HG02870 (cell line): ENCODE measurements around the gene DDX28.

Experiments used
- ATAC-seq: cut with Tn5 transposase; IDR thresholded peaks from one replicate; pipeline ENCODE4 v1.9.1; 2021; ENCODE audit warnings: mild to moderate bottlenecking, moderate library complexity; ENCODE audit not compliant: unreplicated experiment

Gene DDX28, protein sequence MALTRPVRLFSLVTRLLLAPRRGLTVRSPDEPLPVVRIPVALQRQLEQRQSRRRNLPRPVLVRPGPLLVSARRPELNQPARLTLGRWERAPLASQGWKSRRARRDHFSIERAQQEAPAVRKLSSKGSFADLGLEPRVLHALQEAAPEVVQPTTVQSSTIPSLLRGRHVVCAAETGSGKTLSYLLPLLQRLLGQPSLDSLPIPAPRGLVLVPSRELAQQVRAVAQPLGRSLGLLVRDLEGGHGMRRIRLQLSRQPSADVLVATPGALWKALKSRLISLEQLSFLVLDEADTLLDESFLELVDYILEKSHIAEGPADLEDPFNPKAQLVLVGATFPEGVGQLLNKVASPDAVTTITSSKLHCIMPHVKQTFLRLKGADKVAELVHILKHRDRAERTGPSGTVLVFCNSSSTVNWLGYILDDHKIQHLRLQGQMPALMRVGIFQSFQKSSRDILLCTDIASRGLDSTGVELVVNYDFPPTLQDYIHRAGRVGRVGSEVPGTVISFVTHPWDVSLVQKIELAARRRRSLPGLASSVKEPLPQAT

DNA sequence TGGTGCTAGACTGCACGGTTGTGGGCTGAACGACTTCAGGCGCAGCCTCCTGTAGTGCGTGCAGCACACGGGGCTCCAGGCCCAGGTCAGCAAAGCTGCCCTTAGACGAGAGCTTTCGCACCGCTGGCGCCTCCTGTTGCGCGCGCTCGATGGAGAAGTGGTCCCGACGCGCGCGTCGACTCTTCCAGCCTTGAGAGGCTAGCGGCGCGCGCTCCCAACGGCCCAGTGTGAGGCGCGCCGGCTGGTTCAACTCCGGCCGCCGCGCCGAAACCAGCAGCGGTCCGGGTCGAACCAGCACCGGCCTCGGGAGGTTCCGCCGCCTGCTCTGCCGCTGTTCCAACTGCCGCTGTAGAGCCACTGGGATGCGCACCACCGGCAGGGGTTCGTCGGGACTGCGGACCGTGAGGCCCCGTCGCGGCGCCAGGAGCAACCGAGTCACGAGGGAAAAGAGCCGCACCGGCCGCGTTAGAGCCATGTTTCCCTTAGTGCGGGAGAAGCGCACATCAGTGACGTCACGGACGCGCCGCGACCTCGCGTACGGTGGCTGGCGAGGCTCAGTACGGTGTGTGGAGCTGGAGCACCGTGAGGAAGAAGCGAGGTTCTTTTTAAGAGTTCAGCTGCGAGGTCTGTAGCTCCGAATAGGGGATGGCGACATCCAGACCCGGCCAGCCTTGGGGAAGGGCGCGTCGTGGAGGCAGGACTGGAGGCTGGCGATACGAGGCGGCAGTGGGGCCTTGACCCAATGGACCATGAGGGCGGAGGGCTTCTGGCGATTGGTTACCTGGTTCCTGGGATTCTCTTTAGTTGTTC is at the start of gene DDX28, which contains the start of gene DUS2:
Gene DDX28, minus strand, starts transcription at position 505 of the 810 bp plus-strand sequence. Its CDS starts 30 bp downstream, at position 475.
Gene DUS2, plus strand, starts transcription at position 557 of the 810 bp plus-strand sequence. CDS start 14,740 bp downstream, outside the sequence.
- peak; percentile 72 for ATAC-seq

DNA sequence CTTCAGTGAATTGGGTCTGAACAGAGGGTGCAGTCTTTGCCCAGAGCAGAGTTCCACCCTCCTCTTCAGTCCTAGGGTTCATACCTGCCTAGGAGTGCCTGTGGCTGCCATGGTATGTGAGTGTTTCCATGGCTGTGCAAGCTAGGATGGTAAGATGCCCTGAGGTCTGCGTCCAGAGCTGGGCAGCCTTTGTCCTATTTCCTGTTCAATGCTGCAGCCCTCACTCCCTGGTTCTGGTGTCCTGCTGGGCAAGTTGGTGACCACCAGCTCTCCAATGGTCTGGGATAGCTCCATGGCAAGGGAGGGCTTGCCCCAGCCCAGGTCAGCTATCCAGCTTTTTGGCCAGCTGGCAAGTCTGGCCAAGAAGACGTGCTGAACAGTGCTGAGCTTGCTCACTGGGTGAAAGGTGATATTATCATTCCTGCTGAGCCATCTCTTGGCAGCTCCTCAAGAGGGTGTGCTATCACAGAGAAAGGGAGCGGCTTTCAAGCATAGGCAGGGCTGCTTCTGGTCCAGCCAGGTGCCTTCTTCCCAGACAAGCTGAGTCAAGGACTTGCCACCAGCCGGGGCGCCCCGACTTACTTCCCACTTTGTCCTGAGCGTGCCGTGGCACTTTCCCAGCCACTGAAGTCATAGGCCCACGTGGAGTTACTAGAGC is 49.1 kb upstream of the DDX28 start:
- ATAC-seq = no peak

DNA sequence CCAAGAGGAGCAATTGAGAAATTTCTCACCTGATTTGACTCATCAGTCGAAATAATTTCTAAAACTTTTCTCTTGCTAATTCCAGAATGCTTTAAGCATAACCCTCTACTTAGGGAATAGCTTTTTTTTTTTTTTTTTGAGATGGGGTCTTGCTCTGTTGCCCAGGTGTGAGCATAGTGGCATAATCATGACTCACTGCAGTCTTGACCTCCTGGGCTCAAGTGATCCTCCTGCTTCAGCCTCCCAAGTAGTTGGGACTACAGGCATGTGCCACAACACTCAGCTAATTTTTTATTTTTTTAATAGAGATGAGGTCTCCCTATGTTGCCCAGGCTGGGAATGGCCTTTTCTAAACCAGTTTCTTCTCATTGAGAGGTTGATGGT is 48.5 kb upstream of the DDX28 start:
- no peak for ATAC-seq

DNA sequence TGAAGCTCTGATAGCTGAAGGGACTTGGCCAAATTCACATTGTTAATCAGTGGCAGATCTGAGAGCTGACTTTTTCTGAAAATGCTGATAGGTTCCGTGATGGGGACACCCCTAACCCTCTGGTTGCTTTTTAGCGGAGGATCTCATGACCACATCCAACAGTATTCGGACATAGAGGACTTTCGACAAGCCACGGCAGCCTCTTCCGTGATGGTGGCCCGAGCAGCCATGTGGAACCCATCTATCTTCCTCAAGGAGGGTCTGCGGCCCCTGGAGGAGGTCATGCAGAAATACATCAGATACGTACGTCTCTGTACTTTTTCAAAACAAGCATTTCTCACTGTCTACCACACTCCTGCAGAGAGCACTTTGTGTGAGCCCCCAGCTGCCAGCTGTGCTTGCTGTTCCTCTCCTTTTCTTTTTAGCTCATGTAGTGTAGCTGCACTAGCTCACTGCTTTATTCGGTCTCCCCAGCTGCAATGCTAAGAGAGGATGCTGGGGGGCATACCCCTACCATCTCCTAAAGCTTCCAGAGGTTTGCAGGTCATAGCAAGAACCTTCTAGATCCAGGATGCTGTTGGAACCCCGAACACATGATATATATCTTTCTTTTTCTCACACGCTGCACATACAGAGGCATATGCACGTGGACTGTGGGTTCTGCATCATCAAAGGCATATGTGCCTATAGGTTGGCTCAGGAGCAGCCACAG is 47.9 kb upstream of the DDX28 start:
- no peak for ATAC-seq

DNA sequence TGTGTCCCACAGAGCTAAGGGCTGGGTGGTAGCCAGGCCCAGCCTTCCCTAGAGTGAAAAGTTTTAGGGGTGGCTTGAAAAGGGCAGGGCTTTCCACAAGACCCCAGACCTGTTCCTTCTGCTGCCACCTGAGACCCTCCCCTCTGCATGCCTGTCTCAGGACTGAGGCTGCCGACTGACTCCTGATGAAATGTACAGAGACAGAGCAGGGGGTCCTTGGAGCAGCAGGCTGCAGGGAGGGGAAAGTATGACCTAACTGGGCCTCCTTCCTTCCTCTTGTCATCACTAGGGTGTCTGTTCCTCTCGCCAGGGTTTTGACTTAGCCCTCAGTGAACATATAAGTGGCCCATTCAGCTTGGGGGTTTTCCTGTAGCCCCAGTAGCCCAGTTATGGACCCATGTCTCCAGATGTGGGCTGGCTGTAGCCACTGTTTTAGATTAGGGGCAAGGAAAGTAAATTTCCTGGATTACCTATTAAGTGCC is 47.3 kb upstream of the DDX28 start:
- no peak for ATAC-seq

DNA sequence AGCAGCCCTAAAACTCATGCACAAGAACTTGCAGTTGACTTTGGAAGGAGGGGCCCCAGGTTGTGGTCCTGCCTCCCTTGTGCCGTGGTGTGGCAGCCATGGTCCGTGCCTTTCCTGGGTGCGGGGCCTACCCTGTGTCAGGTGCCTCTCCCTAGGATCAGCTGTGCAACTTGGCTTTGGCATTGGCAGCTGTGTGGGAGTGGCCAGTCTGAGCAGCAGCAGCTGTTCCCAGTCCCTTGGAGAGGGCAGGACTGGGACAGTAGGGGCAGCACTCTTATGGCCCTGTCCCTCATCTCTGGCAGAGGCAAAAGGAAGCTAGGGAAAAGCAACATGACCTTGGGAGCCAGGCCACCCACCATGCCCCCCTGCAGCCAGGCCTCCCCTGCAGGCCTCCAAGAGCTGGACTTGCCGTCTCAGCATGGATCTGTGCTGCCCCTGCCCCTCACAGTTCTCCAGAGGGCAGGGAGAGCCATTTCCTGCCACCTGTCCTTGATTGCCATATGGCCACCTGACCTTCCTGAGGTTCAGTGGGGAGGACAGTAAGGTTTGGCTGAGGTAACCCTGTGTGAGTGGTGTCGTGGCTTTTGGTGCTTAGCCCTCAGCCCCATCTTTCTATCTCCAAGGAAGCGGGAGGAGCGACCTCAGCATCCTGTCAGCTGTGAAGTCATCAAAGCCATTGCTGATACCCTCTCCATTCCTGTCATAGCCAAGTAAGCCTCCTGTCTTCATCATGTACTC is 46.6 kb upstream of the DDX28 start:
- no peak for ATAC-seq

DNA sequence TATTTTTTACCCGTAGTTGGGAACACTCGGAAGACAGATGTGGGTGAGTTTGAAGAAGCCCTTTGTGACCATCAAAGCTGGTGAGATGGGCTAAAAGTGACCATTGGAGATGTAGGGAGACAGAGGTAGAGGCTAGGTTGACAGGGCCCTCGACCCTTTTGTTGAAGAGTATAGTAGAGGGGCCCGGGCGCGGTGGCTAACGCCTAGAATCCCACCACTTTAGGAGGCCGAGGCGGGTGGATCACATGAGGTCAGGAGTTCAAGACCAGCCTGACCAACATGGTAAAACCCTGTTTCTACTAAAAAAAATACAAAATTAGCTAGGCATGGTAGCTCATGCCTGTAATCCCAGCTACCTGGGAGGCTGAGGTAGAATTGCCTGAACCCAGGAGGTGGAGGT is 45.9 kb upstream of the DDX28 start:
- ATAC-seq = no peak

DNA sequence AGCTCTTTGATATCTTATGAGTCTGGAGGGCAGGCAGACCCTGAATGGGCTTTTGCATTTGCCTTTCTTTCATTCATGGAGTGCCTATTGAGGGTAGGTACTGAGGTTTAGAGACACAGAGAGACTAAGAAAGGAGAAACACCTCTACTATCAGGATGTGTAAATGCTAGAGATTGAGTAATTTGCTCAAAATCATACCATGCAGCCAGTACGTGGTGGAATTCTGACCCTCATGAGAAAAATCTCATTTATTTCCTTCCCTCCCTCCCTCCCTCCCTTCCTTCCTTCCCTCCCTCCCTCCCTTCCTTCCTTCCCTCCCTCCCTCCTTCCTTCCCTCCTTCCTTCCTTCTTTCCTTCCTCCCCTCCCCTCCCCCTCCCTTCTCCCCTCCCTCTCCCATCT is 43.7 kb upstream of the DDX28 start:
- ATAC-seq = no peak

DNA sequence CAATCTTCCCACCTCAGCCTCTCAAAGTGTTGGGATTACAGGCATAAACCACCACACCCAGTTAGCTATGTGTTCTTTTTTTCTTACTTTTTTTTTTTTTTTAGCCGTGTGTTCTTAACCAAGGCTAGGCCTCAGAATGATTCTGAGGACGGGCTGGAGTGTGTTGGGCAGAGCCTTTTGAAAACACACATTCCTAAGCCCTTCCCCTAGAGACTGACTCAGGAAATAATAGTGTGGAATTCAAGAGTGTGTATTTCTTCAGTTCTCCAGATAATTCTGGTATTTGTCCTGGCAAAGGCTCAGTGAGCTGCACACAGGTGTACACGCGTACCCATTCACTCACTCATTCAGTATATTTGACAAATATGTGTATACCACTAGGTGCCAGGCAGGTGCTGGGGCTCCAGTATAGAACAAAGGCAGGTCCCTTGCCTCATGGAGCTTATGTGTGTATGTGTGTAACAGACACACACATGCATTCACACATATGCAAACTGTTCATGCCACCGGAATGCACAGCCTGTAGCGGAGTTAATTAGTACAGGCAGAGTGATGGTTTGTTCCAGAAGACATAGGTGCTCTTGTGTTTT is 42.8 kb upstream of the DDX28 start:
- no peak for ATAC-seq

DNA sequence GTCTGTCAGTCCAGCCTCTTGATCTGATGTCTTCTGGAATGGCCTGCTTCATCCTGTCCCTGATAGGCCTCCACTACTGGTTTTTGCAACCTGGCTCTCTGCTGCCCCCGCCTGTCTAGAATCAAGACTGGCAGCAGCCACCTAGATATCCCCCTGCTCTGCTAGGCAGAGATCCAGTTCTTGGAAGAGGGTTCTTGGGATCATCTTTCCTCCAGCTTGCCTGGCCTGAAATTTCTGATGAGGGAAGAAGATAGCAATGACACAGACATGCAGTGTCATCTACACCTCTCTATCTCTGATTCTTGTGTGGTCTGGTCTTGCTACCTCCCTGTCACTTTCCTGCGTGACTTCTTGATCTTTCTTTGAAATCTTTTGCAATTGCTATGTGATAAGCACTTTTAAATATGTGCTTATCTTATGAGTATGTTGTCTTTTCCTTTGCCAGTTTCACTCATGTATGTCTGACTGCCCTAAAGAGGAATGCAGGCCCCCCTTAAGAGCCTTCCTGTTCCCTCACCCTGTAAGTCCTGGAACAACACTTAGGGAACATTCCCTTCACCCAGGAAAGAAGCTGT is 41.8 kb upstream of the DDX28 start:
- ATAC-seq = no peak

DNA sequence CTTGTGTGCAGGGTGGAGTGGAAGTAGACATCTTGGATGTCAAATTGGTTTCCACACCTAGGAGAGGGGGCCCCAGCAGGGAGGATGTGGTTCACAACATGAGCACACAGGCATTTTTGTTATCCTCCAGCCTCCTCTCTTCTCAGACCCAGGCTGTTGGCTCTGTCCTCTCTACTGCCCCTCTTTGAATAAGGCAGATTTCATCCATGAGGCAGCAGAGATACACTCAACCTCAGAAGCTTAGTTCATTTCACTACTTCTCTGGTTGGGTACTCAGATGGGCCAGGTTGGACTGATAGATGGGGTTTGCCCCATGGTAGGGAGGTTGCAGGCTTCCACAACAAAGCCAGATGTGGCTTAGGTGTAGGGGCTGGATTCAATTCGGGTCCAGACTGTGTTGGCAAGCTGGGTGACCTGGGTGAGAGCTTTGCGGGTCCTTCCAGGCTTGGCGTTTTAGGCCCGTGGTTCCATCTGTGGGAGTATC is 39.9 kb upstream of the DDX28 start:
- ATAC-seq = no peak

DNA sequence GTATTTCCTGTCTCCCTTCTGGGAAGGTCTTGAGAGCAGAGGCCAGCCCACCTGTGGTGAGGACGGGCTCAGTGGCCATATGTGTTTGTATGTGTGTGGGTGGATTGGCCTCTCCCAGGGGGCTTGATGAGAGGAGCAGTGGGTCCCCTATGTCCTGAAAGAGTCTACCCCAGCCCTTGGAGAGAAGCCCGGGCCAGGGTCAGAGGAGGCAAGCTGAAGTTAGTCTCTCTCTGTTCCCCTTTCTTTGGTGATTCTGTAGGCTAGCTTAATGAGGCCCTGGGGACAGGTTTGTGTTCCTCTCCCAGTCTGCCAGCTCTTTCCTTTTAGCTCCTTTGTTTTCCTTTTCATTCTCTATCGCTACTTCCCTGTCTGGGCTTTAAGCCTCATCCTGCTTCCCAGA is 38.4 kb upstream of the DDX28 start:
- no peak for ATAC-seq

DNA sequence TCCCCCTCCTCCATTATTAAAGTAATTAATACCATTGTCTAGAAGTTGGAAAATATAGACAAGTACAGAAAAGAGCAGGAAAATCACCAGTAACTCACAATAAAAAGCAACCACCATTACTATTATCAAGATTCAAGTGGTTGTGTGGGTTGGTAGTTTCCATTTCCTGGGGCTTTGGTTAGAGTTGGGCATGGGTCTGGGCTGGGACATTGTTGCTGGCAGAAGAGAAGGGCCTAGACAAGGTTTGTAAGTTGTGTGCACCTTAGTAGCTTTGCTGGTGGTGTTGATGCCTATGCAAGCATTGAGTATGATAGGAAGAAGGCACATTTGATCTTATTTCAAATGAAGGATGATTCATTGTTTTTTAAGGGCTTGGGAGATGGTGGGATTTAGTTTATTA is 36.8 kb upstream of the DDX28 start:
- no peak for ATAC-seq

DNA sequence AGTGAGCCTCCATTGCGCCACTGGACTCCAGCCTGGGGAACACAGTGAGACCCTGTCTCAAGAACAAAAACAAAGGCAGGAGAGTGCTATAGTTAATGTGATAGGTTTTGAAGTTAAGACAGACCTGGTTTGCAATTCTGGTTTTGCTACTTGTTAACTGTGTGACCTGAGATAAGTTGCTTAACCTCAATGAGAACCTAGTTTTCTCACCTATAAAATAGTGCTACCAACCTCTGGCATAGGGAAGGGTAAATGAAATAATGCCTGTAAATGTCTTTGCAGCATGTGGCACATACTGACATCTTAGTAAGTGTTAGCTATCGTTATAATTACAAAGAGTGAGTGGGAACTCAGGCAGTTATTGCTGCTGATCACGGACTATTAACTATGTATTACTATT is 32.4 kb upstream of the DDX28 start:
- no peak for ATAC-seq

DNA sequence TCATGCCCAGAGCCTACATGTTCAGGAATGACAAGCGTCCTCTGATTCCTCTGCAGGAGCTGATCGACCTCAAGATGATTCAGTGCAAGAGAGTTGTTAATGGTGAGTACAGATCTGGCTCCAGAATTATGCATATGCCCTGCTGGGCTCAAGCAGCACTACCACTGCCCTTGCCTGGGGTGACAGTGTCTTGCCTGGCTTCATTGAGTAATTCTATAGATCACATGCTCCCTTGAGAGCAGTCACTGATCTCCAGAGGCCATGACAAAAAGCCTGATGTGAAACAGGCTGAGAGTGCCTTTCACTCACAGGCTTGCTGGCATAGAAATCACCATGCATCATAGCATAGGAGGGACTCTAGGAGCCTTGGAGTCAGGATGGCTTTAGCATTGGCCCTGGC is 26.4 kb upstream of the DDX28 start:
- no peak for ATAC-seq

DNA sequence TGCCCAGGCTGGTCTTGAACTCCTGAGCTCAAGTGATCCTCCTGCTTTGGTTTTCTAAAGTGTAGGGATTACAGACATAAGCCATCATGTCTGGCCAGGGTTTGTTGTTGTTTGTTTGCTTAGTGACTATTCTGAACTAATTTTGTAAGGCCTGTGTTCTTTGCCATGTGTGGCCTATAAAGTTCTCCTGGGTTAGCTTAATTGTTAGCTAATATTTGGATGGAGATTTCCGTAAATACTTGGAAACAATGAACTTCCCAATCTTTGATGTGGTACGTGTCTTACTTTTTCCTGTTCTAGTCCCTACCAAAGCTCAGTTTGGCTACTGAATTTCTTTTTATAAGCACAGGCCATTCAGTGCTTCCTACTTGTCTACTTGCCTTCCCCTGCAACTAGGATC is 25.0 kb upstream of the DDX28 start:
- no peak for ATAC-seq

DNA sequence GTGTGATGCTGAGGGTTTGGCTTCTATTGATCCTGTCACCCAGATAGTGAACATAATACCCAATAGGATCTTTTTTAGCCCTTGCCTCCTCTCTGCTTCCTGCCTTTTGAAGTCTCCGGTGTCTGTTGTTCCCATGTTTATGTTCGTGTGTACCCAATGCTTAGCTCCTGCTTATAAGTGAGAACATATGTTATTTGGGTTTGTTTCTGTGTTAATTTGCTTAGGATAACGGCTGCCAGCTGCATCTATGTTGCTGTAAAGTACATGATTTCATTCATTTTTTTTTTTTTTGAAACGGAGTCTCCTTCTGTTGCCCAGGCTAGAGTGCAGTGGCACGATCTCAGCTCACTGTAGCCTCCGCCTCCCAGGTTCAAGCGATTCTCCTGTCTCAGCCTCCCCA is 23.1 kb upstream of the DDX28 start:
- ATAC-seq = no peak

DNA sequence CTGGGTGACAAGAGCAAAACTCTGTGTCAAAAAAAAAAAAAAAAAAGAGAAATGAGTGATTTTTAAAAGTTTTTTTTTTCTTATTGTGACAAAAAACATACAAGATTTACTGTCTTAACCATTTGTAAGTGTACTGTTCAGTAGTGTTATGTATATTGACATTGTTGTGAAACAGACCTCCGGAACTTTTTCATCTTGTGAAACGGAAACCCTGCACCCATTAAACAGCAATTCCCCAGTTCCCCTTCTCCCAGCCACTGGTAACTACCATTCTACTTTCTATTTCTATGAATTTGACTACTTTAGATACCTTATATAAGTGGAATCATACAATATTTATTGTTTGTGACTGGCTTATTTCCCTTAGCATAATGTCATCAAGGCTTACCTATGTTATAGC is 18.8 kb upstream of the DDX28 start:
- ATAC-seq = no peak
